ENCODE measurements around the gene EVC. TPM values are rescaled to one million over a fixed set of nuclear protein-coding genes. Genes with fewer than 3 reads are reported as not detected.

Gene EVC
- total RNA-seq, 2 experiments from 2014 or later = 0.70 to 1.5 TPM

DNA sequence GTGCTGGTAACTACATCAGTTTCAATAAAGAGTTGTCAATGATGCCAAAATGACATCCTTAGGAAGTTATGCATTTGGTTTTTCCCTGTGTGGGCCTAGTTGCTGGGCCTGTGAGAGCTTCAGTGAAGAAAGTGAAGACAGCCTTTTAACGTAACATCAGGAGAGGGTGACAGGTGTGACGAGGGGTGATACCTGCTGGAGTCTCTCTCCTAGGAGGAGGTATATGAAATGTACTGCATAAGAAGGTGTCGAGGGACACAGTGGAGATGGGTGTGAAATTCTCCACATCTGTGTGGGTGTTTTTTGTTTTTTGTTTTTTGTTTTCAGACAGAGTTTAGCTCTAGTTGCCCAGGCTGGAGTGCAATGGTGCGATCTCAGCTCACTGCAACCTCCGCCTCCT lies 49.2 kb downstream of the EVC start:
- no peak overlapping the region for H3K27ac ChIP-seq (ENCODE audit: low read depth in 1 of 2, low read length in 2 of 2)
- ChIA-PET POLR2A (no interaction called here), CTCF (no interaction called here)
- peaks cover 0 to 32% of the 10 kb centered on the region in 2 experiments for H3K9me3 ChIP-seq (ENCODE audit: control insufficient read depth in 1 of 2, insufficient read depth in 1 of 2, low read length in 2 of 2)
- intact Hi-C loops (cut with DNase I, micrococcal nuclease) = no loop called here
- ATAC-seq (ENCODE audit: poor library complexity) (no peak), DNase-seq (no peak)
- no peak overlapping the region for H3K4me3 Mint-ChIP-seq
- no peak overlapping the region for H3K27ac Mint-ChIP-seq
- TF ChIP-seq, protein P1, sequence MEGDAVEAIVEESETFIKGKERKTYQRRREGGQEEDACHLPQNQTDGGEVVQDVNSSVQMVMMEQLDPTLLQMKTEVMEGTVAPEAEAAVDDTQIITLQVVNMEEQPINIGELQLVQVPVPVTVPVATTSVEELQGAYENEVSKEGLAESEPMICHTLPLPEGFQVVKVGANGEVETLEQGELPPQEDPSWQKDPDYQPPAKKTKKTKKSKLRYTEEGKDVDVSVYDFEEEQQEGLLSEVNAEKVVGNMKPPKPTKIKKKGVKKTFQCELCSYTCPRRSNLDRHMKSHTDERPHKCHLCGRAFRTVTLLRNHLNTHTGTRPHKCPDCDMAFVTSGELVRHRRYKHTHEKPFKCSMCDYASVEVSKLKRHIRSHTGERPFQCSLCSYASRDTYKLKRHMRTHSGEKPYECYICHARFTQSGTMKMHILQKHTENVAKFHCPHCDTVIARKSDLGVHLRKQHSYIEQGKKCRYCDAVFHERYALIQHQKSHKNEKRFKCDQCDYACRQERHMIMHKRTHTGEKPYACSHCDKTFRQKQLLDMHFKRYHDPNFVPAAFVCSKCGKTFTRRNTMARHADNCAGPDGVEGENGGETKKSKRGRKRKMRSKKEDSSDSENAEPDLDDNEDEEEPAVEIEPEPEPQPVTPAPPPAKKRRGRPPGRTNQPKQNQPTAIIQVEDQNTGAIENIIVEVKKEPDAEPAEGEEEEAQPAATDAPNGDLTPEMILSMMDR (IDR thresholded peaks at IDR 0.05) = no peak
- H3K36me3 Mint-ChIP-seq (ENCODE audit: low read depth) = no peaks in the 10 kb centered on the region
- no peak overlapping the region for H3K4me3 ChIP-seq (ENCODE audit: low read length)
- H3K27me3 ChIP-seq (ENCODE audit: control insufficient read depth in 1 of 2, insufficient read depth in 2 of 2, low read length in 2 of 2) = no peaks in the 10 kb centered on the region
- H3K4me1 Mint-ChIP-seq (ENCODE audit: low read depth) = no peaks in the 10 kb centered on the region
- H3K36me3 ChIP-seq (ENCODE audit: insufficient read depth, low read length) = no peaks in the 10 kb centered on the region
- H3K9me3 Mint-ChIP-seq = no peaks in the 10 kb centered on the region
- H3K27me3 Mint-ChIP-seq = no peaks in the 10 kb centered on the region
- H3K4me1 ChIP-seq (ENCODE audit: insufficient read depth, low read length) = no peaks in the 10 kb centered on the region

DNA sequence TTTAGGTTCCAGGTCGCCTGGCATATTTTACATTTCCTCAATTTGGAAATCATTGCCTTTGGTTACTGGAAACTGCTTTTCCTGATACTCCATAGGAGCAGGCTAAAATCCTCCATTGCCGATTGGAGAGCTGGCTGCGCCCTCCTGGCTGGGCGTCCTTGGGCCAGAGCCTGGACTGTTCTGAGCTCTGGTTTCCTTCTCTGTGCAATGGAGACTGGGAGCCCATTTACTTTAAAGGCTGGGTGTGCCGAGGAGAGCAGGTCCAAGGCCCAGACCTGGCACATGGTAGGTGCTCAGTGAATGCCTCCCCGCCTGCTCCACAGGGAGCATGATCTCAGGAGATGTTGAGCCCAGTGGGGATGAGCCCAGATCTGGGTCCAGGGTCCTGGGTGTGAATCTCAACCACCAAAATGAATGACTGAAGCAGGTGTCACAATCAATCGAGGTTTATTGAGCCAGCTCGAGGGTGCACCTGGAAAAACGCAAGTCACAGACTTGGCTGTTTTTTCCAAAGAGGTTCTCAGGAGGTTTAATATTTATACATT lies 50.0 kb downstream of the EVC start:
- CTCF ChIA-PET = no interaction called here
- ATAC-seq (ENCODE audit: poor library complexity) (no peak), DNase-seq (no peak)
- Histone ChIP-seq H3K9me3 (ENCODE audit: control insufficient read depth in 1 of 2, insufficient read depth in 1 of 2, low read length in 2 of 2) (peaks cover 0 to 27% of the 10 kb centered on the region in 2 experiments), H3K4me1 (ENCODE audit: insufficient read depth, low read length) (no peaks in the 10 kb centered on the region), H3K36me3 (ENCODE audit: insufficient read depth, low read length) (no peaks in the 10 kb centered on the region), H3K27ac (ENCODE audit: low read depth in 1 of 2, low read length in 2 of 2) (no peak overlapping the region), H3K4me3 (ENCODE audit: low read length) (no peak overlapping the region), H3K27me3 (ENCODE audit: control insufficient read depth in 1 of 2, insufficient read depth in 2 of 2, low read length in 2 of 2) (no peaks in the 10 kb centered on the region)
- intact Hi-C loops (cut with DNase I, micrococcal nuclease) = no loop called here
- Mint-ChIP-seq H3K27ac (no peak overlapping the region), H3K36me3 (ENCODE audit: low read depth) (no peaks in the 10 kb centered on the region), H3K9me3 (no peaks in the 10 kb centered on the region), H3K4me3 (no peak overlapping the region), H3K4me1 (ENCODE audit: low read depth) (no peaks in the 10 kb centered on the region), H3K27me3 (no peaks in the 10 kb centered on the region)
- TF ChIP-seq, protein P1 (IDR thresholded peaks at IDR 0.05) = no peak
- POLR2A ChIA-PET = no interaction called here

DNA sequence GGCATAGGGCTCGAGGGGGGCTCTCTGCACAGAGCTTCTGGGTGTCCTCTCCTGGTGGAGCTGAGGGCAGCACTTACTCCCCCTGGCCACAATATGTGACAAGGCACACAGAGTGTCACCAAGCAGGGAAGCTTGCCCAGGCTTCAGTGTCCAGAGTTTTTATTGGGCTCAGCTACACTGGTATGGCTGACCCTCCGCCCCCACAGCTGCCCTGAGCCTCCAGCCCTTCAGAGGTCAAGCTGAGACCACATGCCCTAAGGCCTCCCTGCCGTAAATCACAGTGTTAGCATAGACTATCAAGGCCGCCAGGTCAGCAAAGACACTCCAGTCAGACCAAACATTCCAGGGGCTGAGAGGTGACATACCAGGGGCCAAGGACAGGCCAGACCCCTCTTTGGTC lies 59.0 kb downstream of the EVC start:
- H3K9me3 ChIP-seq (ENCODE audit: control insufficient read depth in 1 of 2, insufficient read depth in 1 of 2, low read length in 2 of 2) = peaks cover 0 to 36% of the 10 kb centered on the region in 2 experiments
- no peaks in the 10 kb centered on the region for H3K36me3 ChIP-seq (ENCODE audit: insufficient read depth, low read length)
- Mint-ChIP-seq H3K4me1 (ENCODE audit: low read depth) (no peaks in the 10 kb centered on the region), H3K4me3 (no peak overlapping the region), H3K9me3 (peaks cover 6% of the 10 kb centered on the region), H3K27ac (no peak overlapping the region), H3K27me3 (peaks cover 5% of the 10 kb centered on the region), H3K36me3 (ENCODE audit: low read depth) (no peaks in the 10 kb centered on the region)
- H3K4me3 ChIP-seq (ENCODE audit: low read length) = no peak overlapping the region
- H3K4me1 ChIP-seq (ENCODE audit: insufficient read depth, low read length) = no peaks in the 10 kb centered on the region
- ChIA-PET CTCF (no interaction called here), POLR2A (no interaction called here)
- H3K27me3 ChIP-seq (ENCODE audit: control insufficient read depth in 1 of 2, insufficient read depth in 2 of 2, low read length in 2 of 2) = no peaks in the 10 kb centered on the region
- H3K27ac ChIP-seq (ENCODE audit: low read depth in 1 of 2, low read length in 2 of 2) = no peak overlapping the region
- ATAC-seq (ENCODE audit: poor library complexity) = no peak
- no peak for DNase-seq
- intact Hi-C loops (cut with DNase I, micrococcal nuclease) = no loop called here
- TF ChIP-seq, protein P1 (IDR thresholded peaks at IDR 0.05) = no peak
